Adrenal gland (tissue), 12 donors: ENCODE measurements around the gene LARGE1. TPM values are rescaled to one million over a fixed set of nuclear protein-coding genes. Genes with fewer than 3 reads are reported as not detected.

Experiments
- DNase-seq, 7 donors: peaks; one replicate each; pipeline ENCODE4 v3.0.0-alpha.2; 2019 to 2020
- H3K27ac ChIP-seq, 5 donors: fragments of 200-600 bp; sonication (generic) in 4 of 5; 1 replicate in 3 of 5; 2 replicates in 2 of 5; pipeline versions ENCODE4 v1.5.1 to v1.8.0; 2016 to 2020; ENCODE audit warnings: mild to moderate bottlenecking in 1 of 5
- H3K27me3 ChIP-seq: fragments of 200-600 bp; 2 replicates; pipeline ENCODE4 v1.8.0; 2021
- H3K36me3 ChIP-seq, 2 donors: fragments of 200-600 bp; replicated peaks in 1 of 2; 1 replicate in 1 of 2; 2 replicates in 1 of 2; pipeline versions ENCODE4 v1.5.1 to v1.8.0; 2018 to 2022
- H3K4me1 ChIP-seq, 2 donors: fragments of 200-600 bp; replicated peaks in 1 of 2; 1 replicate in 1 of 2; 2 replicates in 1 of 2; pipeline versions ENCODE4 v1.5.1 to v1.8.0; 2018 to 2021
- H3K4me3 ChIP-seq, 4 donors: fragments of 200-600 bp; sonication (generic) in 3 of 4; one replicate each; pipeline ENCODE4 v1.5.1; 2016 to 2018
- H3K9me3 ChIP-seq, 3 donors: fragments of 200-600 bp; sonication (generic) in 1 of 3; replicated peaks in 1 of 3; 1 replicate in 2 of 3; 2 replicates in 1 of 3; pipeline versions ENCODE4 v1.5.1 to v1.8.0; 2016 to 2021
- CTCF ChIP-seq, 6 experiments: fragments of 450-650 bp in 4 of 6; fragments of 200-600 bp in 2 of 6; sonication (generic) in 1 of 6; IDR thresholded peaks; 1 replicate in 5 of 6; 2 replicates in 1 of 6; pipeline versions ENCODE4 v1.5.1 to v1.8.0; 2016 to 2021; ENCODE audit warnings: antibody characterized with exemption in 6 of 6, mild to moderate bottlenecking in 2 of 6, moderate library complexity in 1 of 6
- POLR2A ChIP-seq, 2 donors: fragments of 450-650 bp; IDR thresholded peaks; one replicate each; pipeline ENCODE4 v1.6.1; 2017; ENCODE audit warnings: antibody characterized with exemption in 2 of 2, mild to moderate bottlenecking in 2 of 2, moderate library complexity in 1 of 2
- WGBS, 4 donors: extraction: QIAGEN DNeasy Blood & Tissue Kit in 2 of 4; methylation state at CpG; one replicate each; pipeline versions ENCODE4 v1.1.5 to v1.1.7; 2013 to 2017; 5-methylcytosine and 5-hydroxymethylcytosine counted together
- intact Hi-C, 2 donors: fragments of 100-400 bp; cut with DNase I; formaldehyde crosslinking; loops; one replicate each; pipeline versions ENCODE4 v1.14.1 to v1.15.0; 2022 to 2023
- polyA plus RNA-seq, 3 donors: library from polyadenylated mRNA; stranded (reverse); fragments of 200-250 nt in 2 of 3; fragments of 350-450 nt in 1 of 3; fragmentation: Illumina TruSeq in 1 of 3; extraction: RNeasy Lipid Tissue Mini Kit (QIAGEN cat#74804) in 1 of 3; gene quantifications; one replicate each; pipeline ENCODE4 v1.2.3, GENCODE V29; 2013 to 2014
- total RNA-seq, 9 donors: library from RNA; depleted of rRNA in 4 of 9; stranded (reverse); fragments of >200 nt in 4 of 9; fragments of 120-200 nt in 1 of 9; fragmentation: NEBNext Ultra II Directional in 1 of 9; extraction: Animal tissue kit (Norgen Biotek cat#: 25700) in 1 of 9; gene quantifications; one replicate each; pipeline versions ENCODE4 v1.1.0 to v1.2.4, GENCODE V29; 2013 to 2023
- donor health status: healthy with polysubstance abuse.
- donor health status: Bipolar disorder and iron deficiency.
- donor health status: DM: yes; HTN: yes; CAD: no.
- donor health status: DM: no; HTN: no; CAD: no.
- donor health status: DM: no; HTN: no; CAD: no.
- donor health status: DM: yes; HTN: yes; CAD: no.

The LARGE1 gene
- total and polyA plus RNA-seq, 12 donors, result 3.4 to 67.6 (median 30.6) TPM

GRCh38 chr22:33786149-33786548 lies 134.1 kb downstream of the LARGE1 start:
- Histone ChIP-seq H3K4me3 (no peak overlapping the region), H3K4me1 (peaks cover 0 to 9% of the 10 kb centered on the region in 2 donors), H3K27me3 (no peaks in the 10 kb centered on the region), H3K9me3 (no peaks in the 10 kb centered on the region), H3K36me3 (no peaks in the 10 kb centered on the region), H3K27ac (no peak overlapping the region)
- intact Hi-C loops, result no loop called here
- TF ChIP-seq CTCF (IDR thresholded peaks at IDR 0.05) (no peak), POLR2A (IDR thresholded peaks at IDR 0.05) (no peak)
- DNase-seq, result no peak

- intact Hi-C loops, result no loop called here
- no peak for DNase-seq
- 59 to 71% (median 61%) methylated on average over 5 of the region's 5 CpGs for WGBS, 4 donors
- H3K36me3 ChIP-seq, result no peaks in the 10 kb centered on the region
- no peaks in the 10 kb centered on the region for H3K9me3 ChIP-seq
- H3K4me1 ChIP-seq, result peaks cover 0 to 9% of the 10 kb centered on the region in 2 donors
- H3K27me3 ChIP-seq, result no peaks in the 10 kb centered on the region
- H3K27ac ChIP-seq, result no peak overlapping the region
- no peak overlapping the region for H3K4me3 ChIP-seq
- no peak for TF ChIP-seq POLR2A (IDR thresholded peaks at IDR 0.05)
- no peak for TF ChIP-seq CTCF (IDR thresholded peaks at IDR 0.05)
Measured at GRCh38 chr22:33785283-33785968, 134.8 kb downstream of the LARGE1 start.

DNA sequence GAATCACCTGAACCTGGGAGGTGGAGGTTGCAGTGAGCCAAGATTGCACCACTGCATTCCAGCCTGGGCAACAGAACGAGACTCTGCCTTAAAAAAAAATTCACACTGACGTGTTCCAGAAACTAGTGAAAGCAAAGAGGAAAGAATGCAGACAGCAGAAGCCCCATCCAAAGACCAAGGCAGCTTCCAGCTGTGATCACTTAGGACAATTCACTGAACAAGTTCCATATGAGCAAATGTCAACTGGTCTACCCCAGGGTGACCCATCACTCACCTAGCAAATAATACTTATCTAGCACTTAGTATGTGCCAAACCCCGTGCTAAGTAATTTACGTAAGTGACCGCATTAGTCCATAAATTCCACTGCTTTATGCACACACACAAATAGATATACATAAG lies 138.9 kb downstream of the LARGE1 start:
- 72 to 83% (median 78%) methylated on average over 5 of the region's 5 CpGs for WGBS, 4 donors
- Histone ChIP-seq H3K4me1 (peaks cover 0 to 13% of the 10 kb centered on the region in 2 donors), H3K4me3 (no peak overlapping the region), H3K9me3 (no peaks in the 10 kb centered on the region), H3K36me3 (no peaks in the 10 kb centered on the region), H3K27ac (no peak overlapping the region), H3K27me3 (no peaks in the 10 kb centered on the region)
- DNase-seq, result no peak
- TF ChIP-seq POLR2A (IDR thresholded peaks at IDR 0.05) (no peak), CTCF (IDR thresholded peaks at IDR 0.05) (no peak)
- intact Hi-C loops, result no loop called here

GRCh38 chr22:33780531-33781136 lies 139.6 kb downstream of the LARGE1 start:
- intact Hi-C loops, result no loop called here
- Histone ChIP-seq H3K4me1 (peaks cover 0 to 11% of the 10 kb centered on the region in 2 donors), H3K4me3 (no peak overlapping the region), H3K27ac (no peak overlapping the region), H3K36me3 (no peaks in the 10 kb centered on the region), H3K9me3 (no peaks in the 10 kb centered on the region), H3K27me3 (no peaks in the 10 kb centered on the region)
- 86 to 89% (median 87%) methylated on average over 5 of the region's 5 CpGs for WGBS, 4 donors
- DNase-seq, result no peak
- TF ChIP-seq POLR2A (IDR thresholded peaks at IDR 0.05) (no peak), CTCF (IDR thresholded peaks at IDR 0.05) (no peak)
